ENCODE data around the gene NHLH2.

- no peak for TF ChIP-seq CTCF (IDR thresholded peaks at IDR 0.05)
- TF ChIP-seq POLR2A (IDR thresholded peaks at IDR 0.05), result no peak
Measured at GRCh38 chr1:115839679-115840237, 1.2 kb downstream of the NHLH2 start.

Data from right lobe of liver (tissue), 4 donors.